Stimulated activated CD4-positive, alpha-beta T cell treated with anti-CD3 and anti-CD28 coated beads, Interleukin-15, amount 100 ng/mL, for 24 hours (primary cell): Measurements from ENCODE around the gene HIC1.
"Not testable (repeated sequence)": the region's sequence is repeated elsewhere in the genome, so short reads cannot be mapped to it uniquely, and the experiment has no call there.

Source experiments
- DNase-seq: peaks from one replicate; pipeline ENCODE4 v3.0.0-alpha.2; 2020

Gene HIC1, protein sequence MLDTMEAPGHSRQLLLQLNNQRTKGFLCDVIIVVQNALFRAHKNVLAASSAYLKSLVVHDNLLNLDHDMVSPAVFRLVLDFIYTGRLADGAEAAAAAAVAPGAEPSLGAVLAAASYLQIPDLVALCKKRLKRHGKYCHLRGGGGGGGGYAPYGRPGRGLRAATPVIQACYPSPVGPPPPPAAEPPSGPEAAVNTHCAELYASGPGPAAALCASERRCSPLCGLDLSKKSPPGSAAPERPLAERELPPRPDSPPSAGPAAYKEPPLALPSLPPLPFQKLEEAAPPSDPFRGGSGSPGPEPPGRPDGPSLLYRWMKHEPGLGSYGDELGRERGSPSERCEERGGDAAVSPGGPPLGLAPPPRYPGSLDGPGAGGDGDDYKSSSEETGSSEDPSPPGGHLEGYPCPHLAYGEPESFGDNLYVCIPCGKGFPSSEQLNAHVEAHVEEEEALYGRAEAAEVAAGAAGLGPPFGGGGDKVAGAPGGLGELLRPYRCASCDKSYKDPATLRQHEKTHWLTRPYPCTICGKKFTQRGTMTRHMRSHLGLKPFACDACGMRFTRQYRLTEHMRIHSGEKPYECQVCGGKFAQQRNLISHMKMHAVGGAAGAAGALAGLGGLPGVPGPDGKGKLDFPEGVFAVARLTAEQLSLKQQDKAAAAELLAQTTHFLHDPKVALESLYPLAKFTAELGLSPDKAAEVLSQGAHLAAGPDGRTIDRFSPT

DNA sequence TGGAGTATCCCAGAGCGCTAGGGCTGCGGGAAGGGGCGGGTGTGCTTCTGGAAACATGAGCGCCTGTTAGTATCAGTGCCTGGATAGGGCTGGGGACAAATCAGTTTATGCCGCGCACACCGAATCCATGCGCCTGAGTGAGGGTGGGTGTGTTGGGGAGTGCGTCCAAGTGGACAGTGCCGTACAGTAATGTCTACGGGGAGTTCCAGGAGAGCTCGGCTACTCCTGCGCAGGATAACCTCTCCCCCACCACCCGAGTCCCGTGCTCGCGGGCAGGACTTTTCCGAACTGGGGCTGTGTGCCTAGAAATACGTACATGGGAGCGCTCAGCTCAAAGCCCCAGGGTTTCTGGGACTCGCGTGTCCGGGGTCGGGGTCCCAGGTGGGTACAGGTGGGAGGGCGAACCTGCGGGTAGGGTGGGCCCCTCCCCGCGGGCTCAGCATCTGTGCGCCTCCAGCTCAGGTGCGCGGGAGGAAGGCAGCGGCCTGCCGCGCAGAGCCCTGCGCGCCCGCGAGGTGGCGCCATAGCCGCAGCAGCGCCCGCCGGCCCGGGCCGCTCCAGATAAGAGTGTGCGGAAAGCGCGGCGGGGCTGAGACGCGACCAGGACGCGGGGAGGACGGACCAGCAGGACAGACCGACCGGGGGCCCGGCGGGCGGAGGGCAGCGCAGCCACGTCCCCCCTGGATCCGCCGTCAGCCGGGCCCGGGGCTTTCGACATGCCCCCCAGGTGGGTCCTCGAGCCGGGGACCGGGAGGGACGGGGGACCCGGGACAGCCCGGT lies at the start of gene HIC1:
Gene HIC1 (plus strand): TSS at position 592 of the 780 bp plus-strand sequence. CDS start 1,588 bp downstream, outside the sequence.
- DNase-seq: peak; percentile 86

DNA sequence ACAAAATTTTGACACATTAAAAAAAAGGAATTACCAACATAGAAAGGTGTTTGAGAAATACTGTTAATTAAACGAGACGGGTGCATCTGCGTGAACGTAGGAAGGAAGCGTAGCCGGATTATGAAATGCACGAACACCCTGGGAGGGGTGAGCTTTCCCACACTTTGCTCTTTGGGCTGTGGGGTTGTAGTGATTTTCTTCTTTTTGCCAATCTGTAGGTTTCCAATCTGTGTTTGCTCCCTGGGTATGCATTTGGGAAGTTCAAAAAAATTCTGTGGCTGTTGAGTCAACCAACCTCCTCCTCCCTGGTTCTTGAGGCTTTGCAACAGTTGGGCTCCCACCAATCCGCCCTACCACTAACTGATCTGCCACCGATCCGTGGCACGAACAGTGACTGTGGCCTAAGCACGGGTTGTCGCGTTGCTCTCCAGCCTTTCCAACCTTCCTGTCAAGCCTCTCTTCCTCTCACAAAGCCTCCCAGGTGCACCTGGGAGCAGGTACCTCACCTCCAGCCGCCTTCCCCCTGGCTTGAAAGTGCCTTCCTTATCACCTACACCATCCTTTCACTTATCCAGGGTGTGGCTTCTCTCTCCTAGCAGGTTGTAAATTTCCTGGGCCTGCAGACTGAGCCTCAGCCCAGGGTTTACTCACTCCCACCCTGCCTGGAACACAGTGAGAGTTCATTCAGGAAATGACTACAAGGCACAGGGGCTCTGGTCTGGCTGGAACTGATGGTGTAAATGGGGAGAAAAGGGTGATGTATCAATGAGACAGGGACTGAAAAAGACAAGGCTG lies 46.4 kb upstream of the HIC1 start:
- no peak for DNase-seq

DNA sequence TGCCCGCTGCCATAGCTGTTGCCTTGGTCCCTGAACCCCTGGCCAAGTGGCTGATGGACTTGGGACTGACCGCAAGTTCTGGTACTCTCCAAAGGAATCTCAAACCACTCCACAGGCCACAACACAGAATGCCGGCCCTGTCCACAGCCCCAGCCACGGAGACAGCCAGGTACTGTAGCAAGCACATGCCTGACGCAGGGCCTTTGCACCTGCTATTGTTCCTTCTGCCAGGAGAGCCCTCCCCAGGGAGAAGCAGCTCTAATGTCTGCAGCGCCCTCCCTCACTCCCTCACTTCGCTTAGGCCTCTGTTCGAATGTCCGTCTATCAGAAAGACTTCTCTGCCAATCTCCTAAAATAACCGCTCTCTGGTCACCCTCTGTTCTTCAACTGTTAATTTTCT lies 45.2 kb upstream of the HIC1 start:
- DNase-seq: no peak

DNA sequence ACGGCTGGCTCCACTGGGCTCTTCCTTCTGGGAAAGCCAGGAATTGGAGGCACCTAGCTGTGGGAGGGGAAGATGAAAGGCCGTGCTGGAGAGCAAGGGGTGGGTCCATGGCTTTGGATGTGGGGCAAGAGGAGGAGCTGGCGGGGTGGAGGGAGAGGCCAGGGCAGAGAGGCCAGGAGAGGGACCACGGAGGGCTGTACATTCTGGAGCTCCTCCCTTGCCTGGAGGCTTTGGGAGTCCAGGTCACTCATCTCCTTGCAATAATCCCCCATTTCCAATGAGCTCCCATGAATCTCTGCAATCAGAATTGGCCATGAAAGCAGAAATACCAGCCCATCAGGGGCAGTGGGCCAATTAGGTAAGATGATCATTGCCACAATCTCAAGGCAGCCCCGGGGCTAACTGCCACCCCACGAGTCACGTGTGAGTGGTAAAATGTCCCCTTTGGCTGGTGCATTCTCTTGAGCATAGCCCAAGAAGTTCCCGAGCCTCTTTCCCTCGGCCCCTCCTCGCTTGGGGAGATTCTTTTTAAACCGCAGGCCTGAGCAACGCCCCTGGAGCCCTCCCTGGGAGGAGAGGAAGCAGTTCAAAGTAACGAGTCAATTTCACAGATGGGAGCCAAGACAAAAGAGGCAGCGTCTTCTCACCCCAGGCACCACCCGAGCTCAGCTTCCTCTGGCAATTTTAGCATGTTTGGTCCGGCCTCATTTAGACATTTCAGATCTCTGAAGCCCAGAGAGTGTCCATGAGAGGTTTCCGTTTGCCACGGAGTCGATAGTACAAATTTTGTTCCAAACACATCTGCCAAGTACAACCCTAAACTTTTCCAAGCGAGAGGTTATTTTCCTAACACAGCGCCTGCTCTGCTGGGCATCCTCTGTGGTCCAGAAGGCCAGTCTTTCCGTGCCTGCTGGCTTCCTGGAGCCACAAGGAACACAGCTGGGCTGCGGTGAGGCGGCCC lies 43.2 kb upstream of the HIC1 start:
- no peak for DNase-seq

DNA sequence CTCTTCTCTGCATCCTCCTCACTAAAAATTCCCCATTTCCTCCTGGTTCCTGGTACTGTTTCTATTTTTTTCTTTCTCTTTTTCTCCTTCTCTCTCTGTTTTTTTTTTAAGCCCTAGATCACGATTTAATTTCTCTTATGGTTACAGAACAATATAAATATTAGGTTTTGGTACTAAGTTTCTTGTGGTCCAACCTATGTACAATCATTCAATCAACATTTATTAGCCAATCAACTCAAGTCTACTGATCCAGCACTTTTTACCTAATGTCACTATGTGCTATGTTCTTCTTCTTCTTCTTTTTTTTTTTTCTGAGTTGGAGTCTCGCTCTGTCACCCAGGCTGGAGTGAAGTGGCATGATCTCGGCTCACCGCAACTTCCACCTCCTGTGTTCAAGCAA lies 42.4 kb upstream of the HIC1 start:
- no peak for DNase-seq

DNA sequence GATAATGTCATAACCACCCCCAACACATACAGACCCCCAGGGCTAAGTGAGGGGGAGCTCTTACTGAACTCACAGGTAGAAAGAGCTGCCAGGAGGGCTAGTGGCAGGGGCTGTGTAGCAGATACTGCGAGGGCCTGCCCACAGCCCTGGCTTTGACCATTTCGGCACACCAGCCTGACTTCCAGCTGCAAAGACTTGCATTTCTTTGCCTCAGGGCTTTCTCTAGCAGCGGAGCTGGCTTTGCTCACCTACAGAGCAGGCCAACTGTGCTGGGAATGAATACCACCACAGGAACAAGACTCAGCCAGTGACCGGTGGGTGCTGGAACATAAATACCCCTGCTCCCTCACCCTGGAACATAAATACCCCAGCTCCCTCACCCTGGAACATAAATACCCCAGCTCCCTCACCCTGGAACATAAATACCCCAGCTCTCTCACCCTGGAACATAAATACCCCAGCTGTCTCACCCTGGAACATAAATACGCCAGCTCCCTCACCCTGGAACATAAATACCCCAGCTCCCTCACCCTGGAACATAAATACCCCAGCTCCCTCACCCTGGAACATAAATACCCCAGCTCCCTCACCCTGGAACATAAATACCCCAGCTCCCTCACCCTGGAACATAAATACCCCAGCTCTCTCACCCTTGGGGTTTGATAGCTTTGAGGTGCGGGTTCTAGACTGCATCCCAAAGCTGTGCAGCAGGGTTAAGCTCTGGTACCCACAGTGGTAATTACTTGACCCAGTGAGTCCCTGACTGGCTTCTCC lies 41.5 kb upstream of the HIC1 start:
- not testable (repeated sequence) for DNase-seq

DNA sequence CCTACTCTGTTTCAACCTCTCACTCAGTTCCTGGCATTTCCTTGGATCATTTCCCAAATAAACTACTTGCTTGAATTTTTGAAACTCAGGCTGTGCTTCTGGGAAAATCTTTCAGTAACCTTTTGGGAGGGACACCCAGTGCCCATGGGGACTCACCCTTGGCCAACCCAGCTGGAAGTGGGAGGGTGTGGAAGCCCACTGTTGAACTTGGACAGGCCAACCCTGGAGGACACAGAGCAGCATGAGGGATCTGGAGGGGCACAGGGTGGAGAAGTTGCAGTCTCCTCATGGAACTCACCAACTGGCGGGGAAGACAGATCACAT lies 40.9 kb upstream of the HIC1 start:
- DNase-seq: no peak

DNA sequence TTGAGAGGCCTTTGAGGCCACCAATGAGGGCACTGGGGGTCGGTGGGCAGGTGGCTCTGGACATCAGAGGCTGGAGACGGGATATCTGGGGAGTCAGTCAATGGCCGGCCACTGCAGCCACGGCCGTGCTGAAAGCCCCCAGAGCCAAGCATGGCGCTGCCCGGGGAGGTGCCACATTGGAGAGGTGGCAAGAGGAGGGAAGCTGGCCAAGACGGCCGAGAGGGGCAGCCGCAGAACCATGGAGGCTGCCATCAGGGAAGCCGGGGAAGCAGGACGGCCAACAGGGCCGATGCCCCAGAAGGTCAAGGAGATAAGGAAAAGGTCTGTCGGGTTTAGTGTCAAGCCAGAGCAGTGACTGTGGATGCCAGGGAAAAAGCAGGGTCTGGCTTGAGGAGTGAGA lies 39.6 kb upstream of the HIC1 start:
- DNase-seq: no peak

DNA sequence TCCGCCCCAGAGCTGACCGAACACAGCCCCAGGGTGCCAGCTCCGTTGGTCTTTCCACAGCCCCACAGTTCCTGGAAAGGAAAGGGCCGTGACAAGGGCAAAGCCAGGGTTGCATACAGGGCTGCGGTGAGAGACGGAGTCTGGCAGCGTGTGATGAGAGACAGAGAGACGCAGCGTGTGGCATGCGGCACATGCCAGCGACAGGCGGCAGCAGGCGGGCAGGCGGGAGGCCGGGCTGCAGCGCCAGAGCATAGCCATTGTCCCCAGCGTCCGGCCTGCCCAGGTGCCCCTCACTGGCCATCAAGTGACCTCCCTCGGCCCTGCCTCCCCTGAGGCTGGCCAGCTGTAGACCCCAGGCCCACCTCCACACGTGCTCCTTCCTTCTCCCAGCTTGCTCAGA lies 38.4 kb upstream of the HIC1 start:
- DNase-seq: no peak

DNA sequence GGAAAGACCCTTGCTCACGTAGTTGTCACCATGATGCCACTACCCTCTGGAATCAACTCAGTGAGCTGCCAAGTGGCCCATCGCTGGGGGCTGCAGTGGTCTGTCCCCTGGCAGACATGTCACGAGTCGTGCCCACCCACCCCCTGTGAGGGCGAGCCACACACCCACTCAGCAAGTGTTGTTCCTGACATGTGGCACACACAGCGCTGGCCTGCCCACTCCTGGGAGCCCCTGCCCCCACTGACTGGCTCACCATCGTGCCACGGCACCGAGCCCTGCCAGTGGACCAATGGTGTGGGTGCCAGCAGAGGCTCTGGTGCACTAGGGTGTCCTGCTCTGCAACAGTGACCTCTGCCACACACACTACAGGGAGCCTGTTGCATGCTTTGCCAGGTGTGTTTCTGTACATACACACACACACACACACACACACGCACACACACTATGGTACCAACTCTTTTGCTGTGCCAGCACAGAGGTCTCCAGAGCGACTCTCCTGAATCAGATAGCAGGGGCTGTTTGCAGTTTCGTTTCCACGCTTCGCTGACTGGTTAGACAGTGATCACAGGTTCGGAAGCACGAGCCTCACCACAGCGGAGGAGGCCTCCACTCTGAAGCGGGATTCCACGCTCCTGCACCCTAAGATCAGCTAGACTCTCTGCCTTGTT lies 37.5 kb upstream of the HIC1 start:
- no peak for DNase-seq

DNA sequence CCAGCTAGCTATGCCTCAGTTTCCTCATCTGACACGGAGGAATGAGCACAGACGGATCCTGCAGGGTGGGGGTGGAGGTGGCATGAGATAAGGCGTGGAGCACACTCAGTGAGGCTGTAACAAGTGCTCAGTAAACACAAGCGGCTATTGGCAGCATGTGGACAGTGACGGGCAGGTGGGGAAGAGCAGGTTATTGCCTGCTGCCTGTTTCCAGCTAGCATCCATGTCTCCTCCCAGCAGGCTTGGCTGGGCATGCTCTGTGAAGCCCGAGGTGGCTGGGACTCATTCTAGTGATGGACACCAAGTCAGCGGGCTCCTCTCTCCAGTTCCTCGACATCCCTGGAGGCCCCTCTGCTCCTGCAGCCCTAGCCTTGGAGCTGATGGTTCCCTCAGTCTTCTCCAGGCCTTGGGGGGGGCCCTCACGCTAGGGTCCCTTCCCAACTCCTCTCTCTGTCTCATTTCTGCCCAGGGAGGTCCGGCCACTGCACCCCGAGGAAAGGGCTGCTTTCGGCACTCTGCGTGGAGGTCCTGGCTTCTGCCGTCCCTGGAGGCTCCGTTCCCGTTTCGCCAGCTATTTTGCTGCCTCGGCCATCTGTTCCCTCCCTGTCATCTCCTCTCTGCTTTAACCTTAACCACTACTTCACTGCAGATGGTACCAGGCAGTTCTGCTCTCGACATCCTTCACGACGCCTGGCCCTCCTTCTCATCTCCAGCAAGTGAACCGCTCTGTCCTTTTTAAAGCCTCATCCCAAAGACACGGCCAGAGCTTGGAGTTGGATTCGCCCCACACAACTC lies 36.0 kb upstream of the HIC1 start:
- no peak for DNase-seq

DNA sequence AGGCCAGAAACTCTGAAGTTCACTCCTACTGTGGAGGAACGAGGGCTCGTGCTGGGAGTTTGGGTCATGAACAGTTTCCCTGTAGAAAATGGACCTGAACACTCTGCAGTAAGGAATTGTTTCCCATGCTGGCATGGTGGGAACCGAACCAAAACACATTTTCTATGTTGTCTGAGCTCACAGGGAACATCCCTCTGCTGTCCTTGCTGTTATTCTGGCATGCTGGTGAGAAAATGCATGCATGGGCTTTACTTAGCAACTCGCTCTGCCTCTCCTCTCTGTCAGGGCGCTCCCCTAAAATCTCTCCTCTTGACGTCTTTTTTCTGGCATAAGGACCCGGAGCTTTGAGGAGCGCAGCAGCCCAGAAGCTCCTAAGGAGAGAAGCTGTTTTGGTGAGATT lies 35.2 kb upstream of the HIC1 start:
- no peak for DNase-seq

DNA sequence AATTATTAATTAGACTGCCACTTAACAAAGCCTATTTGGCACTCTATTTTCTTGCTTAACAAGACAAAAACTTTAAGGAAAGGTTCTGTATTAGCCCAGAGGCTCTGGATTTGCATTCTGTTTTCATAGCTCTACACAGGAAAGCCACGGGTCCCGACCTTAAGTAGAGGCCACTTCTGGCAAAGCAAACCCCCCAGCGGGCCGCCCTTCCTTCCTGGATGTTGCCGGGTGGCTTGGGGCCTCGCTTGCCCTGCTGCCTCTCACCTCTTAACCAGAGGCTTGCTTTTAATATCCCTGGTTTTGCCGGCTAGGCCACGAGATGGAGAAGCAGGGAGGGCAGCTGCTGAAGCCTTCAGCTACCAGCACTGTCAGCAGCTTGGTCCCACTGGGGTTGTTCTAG lies 34.2 kb upstream of the HIC1 start:
- no peak for DNase-seq

DNA sequence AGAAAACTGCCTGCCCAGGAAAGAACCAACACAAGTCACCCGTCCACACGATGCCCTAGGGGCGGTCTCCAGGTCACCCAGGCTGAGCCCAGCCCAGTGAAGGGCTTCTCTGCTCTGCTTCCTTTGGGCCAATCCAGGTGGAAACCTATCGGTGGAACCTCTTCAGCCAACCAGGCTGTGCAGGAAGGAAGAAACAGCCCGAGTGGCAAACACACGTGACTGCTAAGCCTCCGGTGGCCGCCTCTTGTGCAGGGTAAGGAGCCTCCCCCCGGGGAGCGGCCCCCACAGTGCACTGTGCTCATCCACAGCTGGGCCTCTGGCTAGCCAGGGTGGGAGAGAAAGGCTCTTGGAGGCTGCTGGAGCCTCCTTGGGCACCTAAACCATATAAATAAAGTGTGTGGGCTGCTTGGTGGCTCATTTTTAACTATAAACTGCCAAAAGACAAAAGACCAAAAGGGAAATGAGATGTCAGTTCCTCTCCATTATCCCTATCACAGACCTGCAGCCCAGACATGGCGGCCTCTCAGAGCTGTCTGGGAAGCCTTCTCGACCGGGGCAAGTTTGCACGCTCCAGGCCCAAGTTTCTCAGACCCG lies 32.2 kb upstream of the HIC1 start:
- no peak for DNase-seq

DNA sequence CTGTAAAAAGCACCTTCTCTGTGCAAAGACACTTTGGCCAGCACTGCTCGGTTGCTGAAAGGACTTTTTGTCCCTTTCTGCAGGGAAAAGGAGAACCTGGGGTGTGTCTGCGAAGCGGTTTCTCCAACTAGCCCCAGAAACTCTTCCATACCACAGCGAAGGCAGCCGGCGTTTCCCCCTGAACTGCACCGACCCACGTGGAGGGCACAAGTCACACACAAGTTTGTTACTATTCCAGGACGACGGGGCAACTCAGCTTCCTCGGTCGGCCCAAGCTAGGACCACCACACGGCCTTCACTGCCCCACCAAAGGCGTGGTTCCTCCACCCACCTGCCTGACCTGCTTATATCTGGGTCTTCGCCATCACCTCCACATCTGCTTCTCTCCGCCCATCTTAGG lies 31.6 kb upstream of the HIC1 start:
- DNase-seq: no peak

DNA sequence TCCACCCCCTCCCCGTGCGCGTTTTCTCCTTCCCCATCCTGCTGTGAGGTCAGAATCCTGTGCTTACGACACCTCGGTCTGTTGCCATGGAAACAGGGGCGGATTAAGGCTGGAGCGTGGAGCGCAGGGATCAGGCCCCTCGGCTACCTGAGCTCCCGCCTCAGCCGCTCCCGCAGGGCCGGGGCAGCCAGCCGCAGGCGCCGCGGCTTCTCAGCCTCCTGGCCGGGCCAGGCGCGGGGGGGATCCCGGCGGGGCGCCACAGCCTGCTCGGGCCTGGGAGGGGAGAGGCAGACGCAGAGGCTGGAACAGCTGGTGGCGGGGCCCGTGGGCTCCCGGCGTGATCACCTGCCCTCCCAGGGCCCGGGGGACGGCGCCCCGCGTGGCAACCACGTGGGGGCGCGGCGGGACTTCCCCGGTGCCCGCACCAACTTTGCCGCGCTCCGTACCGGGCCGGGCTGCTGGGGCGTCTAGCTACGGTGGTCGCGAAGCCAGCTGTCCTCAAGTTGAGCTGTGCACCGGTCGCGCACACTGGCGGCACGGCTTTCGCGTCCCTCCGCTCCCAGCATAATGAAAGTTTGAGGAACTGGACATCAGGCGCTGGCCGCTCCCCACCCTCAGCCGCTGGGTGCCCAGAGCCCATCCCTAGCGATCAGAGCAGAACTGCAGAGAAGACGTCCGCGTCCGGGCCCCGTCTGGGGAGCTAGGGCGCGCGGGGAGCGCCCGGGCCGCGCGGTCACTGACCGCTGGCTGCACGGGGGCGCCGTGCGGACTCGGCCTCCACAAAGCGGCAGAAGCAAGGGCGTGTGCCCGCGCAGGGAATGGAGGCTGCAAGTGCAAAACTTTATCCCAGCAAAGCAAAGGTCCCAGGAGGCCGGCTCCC lies 31.0 kb upstream of the HIC1 start:
- DNase-seq: peak; percentile 57

DNA sequence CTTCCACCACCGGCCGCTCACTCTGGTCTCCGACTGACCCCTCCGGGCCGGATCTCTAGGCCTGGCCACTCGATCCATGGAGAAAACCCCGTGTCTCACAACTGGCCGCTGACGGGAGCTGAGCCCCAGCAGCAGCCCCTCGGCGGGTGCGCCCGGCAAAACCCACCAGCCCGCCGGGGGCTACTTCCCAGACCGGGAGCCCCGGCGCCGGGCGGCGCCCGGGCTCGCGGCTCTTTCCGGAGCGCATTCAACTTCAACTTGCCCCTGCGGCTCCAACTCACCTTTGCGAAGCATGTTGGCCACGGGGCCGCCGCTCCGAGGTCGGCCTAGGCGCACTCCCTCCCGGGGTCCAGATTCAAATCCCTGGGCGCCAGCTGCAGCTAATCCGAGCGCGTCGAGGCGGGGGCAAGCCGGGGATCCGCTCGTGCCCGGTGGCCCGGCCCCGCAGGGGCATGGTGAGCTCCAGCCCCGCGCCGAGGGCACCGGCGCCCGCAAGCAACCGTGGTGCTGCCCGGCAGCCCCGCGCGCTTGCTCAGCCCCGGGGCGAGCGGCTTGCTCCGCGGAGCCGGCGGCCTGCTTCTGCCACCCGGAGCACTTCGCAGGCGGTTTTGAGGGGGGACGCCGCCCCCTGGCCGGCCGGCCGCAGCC lies 30.2 kb upstream of the HIC1 start:
- peak; percentile 31 for DNase-seq
